ENCODE measurements around the gene RGL1.

The RGL1 gene

GRCh38 chr1:183869664-183870063 is 64.7 kb downstream of the RGL1 start:
- DNase-seq (ENCODE audit: low spot score), result no peak

- peak; percentile 67 for DNase-seq (ENCODE audit: low spot score)
These were observed 65.6 kb downstream of the RGL1 start for GRCh38 chr1:183870351-183871077.

GRCh38 chr1:183871142-183871541 is 66.2 kb downstream of the RGL1 start:
- peak; percentile 97 for DNase-seq (ENCODE audit: low spot score)

GRCh38 chr1:183871601-183872000 is 66.7 kb downstream of the RGL1 start:
- peak; percentile 15 for DNase-seq (ENCODE audit: low spot score)

GRCh38 chr1:183872403-183872802 is 67.5 kb downstream of the RGL1 start:
- DNase-seq (ENCODE audit: low spot score), result no peak

- DNase-seq (ENCODE audit: low spot score), result peak; percentile 92
These were observed 68.7 kb downstream of the RGL1 start for GRCh38 chr1:183873642-183874041.

GRCh38 chr1:183876309-183876708 is 71.4 kb downstream of the RGL1 start:
- DNase-seq (ENCODE audit: low spot score), result no peak

GRCh38 chr1:183877053-183877720 is 72.3 kb downstream of the RGL1 start:
- DNase-seq (ENCODE audit: low spot score), result no peak

GRCh38 chr1:183879494-183879893 is 74.6 kb downstream of the RGL1 start:
- DNase-seq (ENCODE audit: low spot score), result no peak

- no peak for DNase-seq (ENCODE audit: low spot score)
These were observed 75.0 kb downstream of the RGL1 start for GRCh38 chr1:183879966-183880365.

GRCh38 chr1:183880531-183881243 is 75.8 kb downstream of the RGL1 start:
- no peak for DNase-seq (ENCODE audit: low spot score)

GRCh38 chr1:183881387-183882131 is 76.6 kb downstream of the RGL1 start:
- DNase-seq (ENCODE audit: low spot score), result peak; percentile 89

GRCh38 chr1:183882335-183883167 is 77.6 kb downstream of the RGL1 start:
- no peak for DNase-seq (ENCODE audit: low spot score)

- DNase-seq (ENCODE audit: low spot score), result no peak
These were observed 78.7 kb downstream of the RGL1 start for GRCh38 chr1:183883623-183884022.

- no peak for DNase-seq (ENCODE audit: low spot score)
These were observed 79.6 kb downstream of the RGL1 start for GRCh38 chr1:183884526-183884925.

GRCh38 chr1:183885142-183885735 is 80.3 kb downstream of the RGL1 start:
- no peak for DNase-seq (ENCODE audit: low spot score)

- no peak for DNase-seq (ENCODE audit: low spot score)
These were observed 81.3 kb downstream of the RGL1 start for GRCh38 chr1:183886083-183886828.

GRCh38 chr1:183886853-183887252 is 81.9 kb downstream of the RGL1 start:
- DNase-seq (ENCODE audit: low spot score), result no peak

- no peak for DNase-seq (ENCODE audit: low spot score)
These were observed 83.2 kb downstream of the RGL1 start for GRCh38 chr1:183887826-183888819.
